K562 (cell line): ENCODE data around the gene CEP68.
"Not testable (repeated sequence)": the region's sequence is repeated elsewhere in the genome, so short reads cannot be mapped to it uniquely, and the experiment has no call there.

Experiments
- E2F4 ChIP-seq: sonication (generic); formaldehyde crosslinking; IDR thresholded peaks from 2 replicates; pipeline ENCODE4 v1.8.0; 2022; ENCODE audit warnings: mild to moderate bottlenecking, low read depth, missing genetic modification reagents
- FOXA1 ChIP-seq: fragments of 450-650 bp; IDR thresholded peaks from 2 replicates; pipeline ENCODE4 v1.6.1; 2016; ENCODE audit warnings: mild to moderate bottlenecking, borderline replicate concordance
- HNRNPK ChIP-seq: fragments of 200-400 bp; formaldehyde crosslinking; IDR thresholded peaks from one replicate; pipeline ENCODE4 v1.6.1; 2018; ENCODE audit warnings: mild to moderate bottlenecking, low read depth, low read length; ENCODE audit not compliant: poor library complexity, severe bottlenecking
- MEF2A ChIP-seq: IDR thresholded peaks from 2 replicates; pipeline ENCODE4 v1.6.1; 2011; ENCODE audit warnings: low read depth, mild to moderate bottlenecking, low read length, moderate library complexity; ENCODE audit not compliant: control insufficient read depth
- OTX1 ChIP-seq: fragments of 450-650 bp; formaldehyde crosslinking; IDR thresholded peaks from 2 replicates; pipeline ENCODE4 v1.4.0; 2022; ENCODE audit warnings: mild to moderate bottlenecking
- TRIM28 ChIP-seq: fragments of 450-650 bp; IDR thresholded peaks from 2 replicates; pipeline ENCODE4 v1.6.1; 2017
- TF ChIP-seq, protein P1 (sequence below): fragments of 250-450 bp; sonication (Bioruptor Pico); IDR thresholded peaks from 2 replicates; pipeline ENCODE4 v1.8.0; 2021; ENCODE audit warnings: moderate library complexity, mild to moderate bottlenecking, inconsistent platforms

DNA sequence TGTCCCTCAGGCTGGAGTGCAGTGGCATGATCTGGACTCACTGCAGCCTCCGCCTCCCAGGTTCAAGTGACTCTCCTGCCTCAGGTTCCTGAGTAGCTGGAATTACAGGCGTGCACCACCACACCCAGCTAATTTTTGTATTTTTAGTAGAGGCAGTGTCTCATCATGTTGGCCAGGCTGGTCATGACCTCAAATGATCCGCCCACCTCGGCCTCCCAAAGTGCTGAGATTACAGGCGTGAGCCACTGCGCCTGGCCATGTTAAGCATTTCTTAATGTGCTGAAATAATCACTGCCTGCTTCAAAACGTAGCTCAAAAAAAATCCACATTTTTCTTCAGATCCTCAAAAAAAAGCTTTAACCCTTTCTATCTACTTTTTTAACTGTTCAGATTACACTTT, 69.2 kb downstream of the CEP68 start:
- TF ChIP-seq HNRNPK; TRIM28; E2F4 (CRISPR knock-in tag); FOXA1; OTX1 (CRISPR knock-in tag); MEF2A: not testable (repeated sequence)
- TF ChIP-seq, protein P1, sequence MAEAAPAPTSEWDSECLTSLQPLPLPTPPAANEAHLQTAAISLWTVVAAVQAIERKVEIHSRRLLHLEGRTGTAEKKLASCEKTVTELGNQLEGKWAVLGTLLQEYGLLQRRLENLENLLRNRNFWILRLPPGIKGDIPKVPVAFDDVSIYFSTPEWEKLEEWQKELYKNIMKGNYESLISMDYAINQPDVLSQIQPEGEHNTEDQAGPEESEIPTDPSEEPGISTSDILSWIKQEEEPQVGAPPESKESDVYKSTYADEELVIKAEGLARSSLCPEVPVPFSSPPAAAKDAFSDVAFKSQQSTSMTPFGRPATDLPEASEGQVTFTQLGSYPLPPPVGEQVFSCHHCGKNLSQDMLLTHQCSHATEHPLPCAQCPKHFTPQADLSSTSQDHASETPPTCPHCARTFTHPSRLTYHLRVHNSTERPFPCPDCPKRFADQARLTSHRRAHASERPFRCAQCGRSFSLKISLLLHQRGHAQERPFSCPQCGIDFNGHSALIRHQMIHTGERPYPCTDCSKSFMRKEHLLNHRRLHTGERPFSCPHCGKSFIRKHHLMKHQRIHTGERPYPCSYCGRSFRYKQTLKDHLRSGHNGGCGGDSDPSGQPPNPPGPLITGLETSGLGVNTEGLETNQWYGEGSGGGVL (CRISPR knock-in tag): not testable (repeated sequence)
